IPS-NIHi7 (cell line): ENCODE results near the gene WWC1.
A peak's percentile ranks its signal among the peaks of the same experiment; 100 is the strongest.

Experiments used
- DNase-seq: peaks from one replicate; pipeline ENCODE4 v3.0.0; 2012; ENCODE audit warnings: mixed read lengths; ENCODE audit errors: extremely low spot score

The WWC1 gene

DNA sequence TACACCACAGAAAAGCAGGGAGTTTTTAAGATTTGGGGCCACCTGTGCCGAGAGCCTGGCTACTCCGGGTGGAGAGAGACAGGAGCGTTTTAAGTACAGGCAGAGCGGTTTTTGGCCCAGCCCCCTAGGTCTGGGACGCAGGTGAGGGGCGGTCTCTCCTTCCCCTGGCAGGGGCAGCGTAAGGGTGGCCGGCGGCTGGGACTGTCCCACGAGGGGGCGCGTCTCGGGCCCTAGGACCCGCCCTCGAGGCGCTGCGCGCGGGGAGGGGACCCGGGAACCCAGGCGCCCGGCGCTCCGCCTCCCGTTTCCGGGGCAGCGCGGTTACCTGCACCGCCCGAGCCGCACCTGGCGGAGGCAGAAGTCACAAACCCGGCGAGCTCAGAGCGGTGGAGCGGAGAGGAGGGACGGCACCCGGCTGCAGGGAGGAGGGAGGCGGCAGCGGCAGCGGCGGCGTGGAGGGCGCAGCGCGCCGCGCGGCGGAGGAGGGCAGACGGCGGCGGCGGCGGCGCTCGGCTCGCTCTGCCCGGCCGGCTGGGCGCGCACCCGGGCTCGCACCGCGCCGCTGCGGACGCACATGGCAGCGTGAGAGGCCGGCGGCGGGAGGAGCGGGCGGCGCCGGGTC is at the start of gene WWC1:
Gene WWC1, plus strand, starts transcription at position 304 of the 622 bp plus-strand sequence. CDS start 508 bp downstream, outside the sequence.
- DNase-seq = peak; percentile 82

DNA sequence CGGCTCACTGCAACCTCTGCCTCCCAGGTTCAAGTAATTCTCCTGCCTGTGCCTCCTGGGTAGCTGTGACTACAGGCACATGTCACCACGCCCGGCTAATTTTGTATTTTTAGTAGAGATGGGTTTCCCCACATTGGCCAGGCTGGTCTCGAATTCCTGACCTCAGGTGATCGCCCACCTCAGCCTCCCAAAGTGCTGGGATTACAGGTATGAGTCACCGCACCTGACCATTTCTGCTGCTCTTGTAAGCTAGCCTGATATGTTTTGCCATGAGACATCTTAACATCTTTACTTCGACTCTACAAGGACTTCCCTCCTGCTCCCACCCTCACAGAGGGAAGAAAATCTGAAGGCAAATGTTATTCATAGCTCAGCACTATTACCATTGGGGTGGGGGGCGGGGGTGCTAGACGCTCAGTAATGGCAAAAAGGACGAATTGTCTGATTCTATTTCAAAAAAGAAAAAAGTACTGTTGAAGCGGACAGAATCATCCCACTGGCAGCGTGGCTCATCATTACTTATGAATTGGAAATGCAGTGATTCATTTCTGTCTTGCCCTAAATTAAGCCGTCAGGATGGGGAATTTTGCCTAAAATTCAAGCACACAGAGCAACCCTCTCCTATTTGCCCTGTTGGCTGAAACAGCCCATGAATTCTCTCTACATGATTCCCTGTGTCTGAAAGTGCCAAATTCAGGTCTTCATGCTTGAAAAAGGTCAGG is 46.4 kb upstream of the WWC1 start:
- DNase-seq = no peak

DNA sequence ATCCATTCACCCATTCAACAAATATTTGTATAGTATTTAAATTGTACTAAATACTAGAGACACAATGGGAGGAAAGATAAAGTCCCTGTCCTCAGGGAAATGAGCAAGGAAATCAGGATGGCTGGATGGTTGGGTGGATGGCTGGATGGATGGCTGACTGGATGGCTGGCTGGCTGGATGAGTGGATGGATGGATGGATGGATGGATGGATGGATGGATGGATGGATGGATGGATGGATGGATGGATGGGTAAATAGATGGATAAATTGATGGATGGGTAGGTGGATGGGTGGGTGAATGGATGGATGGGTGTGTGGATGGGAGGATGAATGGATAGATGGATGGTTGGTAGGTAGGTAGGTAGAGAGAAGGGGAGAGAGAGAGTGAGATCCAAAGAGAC is 41.5 kb upstream of the WWC1 start:
- no peak for DNase-seq

DNA sequence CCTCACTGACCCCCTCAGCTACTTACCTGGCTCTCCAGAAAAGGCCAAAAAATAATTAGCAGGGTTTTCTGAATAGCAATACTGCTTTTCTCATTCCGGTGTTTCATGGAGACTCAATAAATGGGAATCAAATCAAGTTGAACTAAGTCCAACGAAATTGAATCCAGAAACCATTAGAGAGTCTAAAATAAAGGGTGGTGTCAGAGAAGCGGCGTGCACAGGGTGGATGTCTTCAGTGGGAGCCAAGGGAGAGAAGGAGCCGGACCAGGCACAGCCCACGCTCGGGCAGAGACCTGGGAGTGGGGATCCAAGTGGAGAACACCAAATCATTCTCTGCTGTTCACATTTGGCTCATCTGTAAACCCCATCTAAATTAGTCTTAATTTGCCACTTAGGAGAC is 40.2 kb upstream of the WWC1 start:
- no peak for DNase-seq

DNA sequence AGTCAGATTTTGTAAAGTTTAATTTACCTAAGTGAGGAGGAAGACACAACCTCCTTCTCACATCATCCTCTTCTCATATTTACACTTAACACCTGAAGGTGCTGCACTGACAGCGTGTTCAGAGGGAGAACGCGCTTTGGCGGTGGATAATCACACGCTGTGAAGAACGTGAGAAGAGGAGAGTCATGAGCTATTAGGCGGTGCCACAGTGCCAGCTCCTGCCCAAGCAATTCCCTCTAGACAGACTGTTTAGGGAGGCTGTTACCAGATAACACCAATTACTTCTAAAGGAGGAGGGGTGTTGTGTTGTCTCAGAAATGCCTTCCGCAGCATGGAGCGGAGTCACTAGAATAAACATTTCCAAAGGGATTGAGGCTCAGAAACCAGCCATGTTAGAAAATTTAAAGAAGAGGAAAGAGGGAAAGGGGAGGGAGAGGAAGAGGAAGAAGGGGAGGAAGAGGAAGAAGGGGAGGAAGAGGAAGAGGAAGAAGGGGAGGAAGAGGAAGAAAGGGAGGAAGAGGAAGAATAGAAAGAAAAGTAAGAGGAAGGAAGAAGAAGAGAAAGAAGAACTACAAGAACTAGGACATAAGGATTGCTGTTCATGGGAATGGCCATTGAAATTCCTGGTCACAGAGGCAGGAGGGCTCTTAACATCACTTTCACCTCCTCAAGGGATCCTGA is 37.3 kb upstream of the WWC1 start:
- no peak for DNase-seq

DNA sequence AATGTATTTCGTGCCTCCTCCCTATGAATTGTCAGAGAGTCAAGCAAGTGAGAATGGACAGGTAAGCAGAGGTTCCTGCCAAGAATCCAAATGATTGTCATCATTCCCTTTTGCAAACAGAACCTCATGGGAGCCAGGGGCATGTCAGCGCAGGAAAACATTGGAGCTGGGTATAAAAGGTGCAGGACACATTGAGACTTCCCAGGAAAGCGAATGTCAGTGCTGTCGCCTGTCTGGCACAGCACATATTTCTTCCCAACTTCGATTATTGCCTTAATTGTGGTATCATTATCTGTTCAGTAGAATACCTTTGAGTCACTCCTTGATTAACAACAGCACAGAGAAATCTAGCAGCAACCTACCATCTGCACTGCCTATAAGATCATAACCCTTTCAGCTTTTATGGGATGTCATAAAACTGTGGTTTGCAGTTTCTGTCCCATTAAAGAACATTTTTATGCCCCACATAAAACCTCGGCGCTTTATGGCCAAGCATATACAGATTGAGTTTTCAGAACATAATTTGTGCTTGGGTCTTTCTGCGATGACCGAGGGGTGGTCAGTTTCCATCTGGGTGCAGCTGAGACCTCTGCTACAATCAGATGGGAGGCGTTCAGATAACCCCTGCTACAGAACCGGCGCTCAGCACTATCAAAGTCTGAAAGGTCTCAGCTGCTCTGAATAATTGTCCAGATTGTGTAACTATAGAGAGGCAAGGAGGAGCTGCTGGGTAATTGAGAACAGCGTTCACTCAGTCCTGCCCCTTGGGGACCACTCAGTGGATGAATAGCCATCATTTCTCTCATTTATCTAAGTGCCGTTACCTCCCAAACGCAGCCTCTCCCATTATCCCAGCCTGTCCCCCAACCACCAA is 30.9 kb upstream of the WWC1 start:
- DNase-seq = no peak

DNA sequence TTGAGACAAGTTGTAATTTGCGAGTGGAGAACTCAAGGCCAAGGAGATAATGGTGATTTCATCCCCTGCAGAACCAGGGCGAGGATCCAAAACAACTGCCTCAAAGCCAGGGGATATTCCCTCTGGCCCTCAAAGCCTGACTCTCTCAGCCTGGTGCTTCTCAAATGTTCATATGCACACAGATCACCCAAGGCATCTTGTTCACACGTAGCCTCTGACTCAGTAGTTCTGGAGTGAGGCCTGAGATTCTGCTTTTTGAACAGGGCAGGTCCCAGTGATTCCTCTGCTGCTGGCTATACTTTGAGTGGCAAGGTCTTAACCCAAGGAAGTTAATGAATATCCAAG is 30.2 kb upstream of the WWC1 start:
- no peak for DNase-seq

DNA sequence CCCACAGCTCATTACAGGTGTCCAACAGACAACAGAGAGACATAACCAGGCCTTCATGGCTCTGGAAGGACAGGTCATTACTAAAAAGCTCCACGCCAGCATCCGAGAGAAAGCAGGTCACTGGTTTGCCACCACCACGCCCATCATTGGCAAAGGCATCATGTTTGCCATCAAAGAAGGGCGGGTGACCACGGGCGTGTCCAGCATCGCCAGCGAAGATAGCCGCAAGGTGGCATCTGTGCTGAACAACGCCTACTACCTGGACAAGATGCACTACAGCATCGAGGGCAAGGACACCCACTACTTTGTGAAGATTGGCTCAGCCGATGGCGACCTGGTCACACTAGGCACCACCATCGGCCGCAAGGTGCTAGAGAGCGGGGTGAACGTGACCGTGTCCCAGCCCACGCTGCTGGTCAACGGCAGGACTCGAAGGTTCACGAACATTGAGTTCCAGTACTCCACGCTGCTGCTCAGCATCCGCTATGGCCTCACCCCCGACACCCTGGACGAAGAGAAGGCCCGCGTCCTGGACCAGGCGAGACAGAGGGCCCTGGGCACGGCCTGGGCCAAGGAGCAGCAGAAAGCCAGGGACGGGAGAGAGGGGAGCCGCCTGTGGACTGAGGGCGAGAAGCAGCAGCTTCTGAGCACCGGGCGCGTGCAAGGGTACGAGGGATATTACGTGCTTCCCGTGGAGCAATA is 29.3 kb upstream of the WWC1 start:
- no peak for DNase-seq

DNA sequence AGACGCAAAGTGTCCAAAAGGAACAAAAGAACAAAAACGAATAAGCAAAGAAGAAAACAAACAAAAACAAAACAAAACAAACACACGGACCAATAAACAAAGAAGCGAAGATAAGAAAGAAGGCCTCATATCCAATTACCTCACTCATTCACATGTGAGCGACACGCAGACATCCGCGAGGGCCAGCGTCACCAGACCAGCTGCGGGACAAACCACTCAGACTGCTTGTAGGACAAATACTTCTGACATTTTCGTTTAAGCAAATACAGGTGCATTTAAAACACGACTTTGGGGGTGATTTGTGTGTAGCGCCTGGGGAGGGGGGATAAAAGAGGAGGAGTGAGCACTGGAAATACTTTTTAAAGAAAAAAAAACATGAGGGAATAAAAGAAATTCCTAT is 28.3 kb upstream of the WWC1 start:
- no peak for DNase-seq

DNA sequence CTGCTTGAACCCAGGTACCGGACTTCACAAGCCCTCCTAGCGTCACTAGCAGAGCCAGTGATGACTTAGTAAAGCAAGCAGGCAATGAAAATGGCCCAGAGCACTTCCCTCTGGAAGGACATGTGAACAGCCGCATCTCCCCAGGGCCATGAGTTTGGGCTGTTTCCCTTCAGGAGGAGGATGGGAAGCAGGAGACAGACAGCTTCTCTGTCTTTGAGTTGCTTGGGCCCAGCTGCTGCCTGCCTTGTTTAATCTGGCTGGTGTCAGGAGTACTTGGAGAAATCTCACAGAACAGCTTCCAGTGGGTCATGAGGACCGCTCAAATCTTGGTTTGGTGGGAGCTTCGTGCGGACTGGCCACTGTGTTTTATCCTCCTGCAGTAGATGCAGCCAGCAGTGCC is 25.4 kb upstream of the WWC1 start:
- DNase-seq = no peak

DNA sequence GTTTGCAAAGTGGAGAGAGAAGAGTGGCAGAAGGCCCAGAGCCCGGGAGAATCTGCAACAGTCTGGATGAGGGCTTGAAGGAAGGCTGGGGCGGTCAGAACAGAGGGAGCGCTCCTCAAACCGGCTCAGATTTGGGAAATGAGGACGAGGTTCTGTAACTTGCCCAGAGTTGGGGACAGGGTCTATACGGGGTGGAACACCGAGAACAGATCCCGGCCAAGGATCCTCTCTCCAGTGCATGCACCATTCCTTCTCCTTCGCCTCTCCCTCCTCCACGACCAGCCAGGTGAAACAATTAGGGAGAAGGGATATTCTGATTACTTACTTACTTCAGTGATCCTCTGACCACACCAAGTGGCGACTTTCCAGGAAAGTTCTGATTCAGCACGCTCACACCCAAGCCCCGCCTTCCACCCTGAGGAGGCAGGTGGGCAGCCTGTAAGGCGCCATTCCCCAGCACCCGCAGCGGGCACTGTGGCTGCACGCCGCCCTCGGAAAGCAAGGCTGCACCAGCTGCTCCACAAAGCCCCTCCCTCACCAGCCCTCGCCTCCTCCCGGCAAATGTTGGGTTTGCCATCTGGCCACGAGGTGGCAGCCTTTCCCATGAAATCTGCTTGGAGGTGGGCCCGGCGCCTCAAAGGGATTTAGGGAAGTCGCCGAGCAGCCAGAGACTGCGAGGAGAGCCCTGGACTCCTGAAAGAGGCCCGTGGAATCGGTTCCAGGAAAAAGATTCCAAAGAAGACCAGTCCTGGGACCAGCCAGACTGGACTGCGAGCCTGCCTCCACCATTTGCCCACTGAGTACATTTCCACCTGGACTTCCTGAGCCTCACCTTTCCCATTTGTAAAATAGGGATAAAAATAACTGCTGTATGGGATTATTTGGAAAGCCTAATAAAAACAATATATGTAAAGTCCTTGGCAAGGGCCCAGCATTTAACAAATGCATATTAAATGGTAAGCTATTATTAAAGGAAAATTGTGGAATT is 22.2 kb upstream of the WWC1 start:
- peak; percentile 93 for DNase-seq

DNA sequence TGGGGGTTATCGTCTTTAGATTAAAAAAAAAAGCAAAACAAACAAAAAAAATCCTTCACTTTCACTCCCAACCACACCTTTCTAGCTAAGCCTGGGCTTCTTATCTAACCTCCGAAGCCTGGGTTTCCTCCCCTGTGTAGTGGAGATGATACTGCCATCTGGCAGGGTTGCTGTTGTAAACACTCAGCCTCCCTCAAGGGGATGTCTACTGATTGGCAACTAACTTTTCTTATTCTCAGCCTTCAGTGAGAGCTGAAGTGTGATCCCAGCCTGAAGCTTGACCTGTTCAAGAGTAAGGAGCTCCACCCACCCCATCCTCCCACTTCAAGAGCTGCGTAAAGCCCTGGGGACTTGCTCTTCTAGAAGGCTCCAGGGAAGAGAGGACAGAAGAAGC is 21.5 kb upstream of the WWC1 start:
- DNase-seq = peak; percentile 38

DNA sequence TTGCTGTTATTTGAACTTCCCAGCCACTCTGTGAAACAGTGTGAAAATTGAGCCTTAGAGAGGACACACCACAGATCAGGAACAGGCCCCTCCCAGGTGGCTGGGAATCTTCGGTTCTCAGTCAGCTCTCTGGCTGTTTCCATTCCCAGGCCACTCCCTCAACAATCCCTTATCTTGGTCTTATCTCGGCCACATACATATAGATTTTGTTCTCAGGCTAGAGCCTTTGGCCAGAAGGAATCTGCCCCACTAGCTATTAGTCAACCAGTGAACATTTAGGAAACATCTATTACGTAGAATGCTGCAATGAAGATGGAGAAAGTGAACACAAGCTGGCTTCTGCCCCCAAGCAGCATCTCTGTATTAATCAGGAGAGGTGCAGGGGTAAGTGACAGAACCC is 21.0 kb upstream of the WWC1 start:
- DNase-seq = no peak

DNA sequence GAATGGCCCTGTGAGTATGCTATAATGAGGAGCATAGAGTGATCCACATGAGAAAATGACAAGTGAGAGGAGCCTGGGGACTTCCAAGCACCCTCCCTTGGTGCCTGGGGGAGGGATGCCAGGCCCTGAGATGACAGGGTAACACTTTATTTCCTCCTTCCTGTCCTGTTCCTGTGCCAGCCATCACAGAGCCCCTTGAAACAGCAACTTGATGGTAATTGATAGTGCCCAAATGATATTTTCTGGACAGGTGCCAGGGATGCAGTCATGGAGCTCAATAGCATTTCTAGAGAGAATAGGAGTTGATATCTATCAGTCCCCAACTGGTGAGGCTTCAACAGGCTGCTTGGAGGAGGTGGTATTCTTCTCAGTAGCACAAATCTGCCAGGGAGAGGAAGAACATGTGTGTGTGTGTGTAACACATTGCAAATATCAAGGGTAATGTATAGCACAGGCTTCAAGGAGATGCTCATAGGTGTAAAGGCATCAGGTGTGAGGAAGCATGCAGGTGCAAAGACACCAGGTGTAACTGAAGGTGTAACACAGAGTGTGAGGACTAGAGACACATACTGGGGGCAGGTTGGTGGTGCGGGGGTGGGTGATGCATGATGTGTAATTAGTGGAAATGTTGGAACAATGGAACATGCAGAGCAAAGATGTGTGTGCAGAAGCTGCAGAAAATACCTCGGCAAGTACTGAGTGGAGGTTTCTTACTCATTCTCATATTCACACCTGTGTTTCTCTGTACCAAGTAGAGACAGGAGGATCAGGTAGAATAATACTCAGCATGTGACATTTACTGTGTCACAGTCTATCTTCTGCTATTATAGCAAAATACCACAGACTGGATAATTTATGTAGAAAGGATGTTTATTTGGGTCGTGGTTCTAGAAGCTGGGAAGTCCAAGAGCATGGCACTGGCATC is 18.1 kb upstream of the WWC1 start:
- no peak for DNase-seq

DNA sequence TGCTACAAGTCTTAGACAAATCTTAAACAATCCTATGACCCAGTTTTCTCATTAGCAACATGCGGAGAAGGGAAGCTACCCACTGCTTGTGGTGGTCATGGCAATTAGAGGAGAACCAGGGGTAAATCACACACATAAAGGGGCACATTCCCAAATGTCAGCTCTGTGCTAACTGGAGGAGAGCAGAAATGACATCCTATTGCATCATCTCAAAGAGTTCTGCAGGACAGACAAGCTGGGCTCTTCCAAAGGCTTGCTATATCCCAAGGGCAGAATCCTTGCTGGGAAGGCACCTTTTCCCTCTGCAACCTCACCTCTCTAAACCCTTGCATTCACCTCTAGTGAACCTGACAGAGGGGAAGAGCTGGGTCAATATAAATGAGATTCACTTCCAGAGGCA is 17.0 kb upstream of the WWC1 start:
- no peak for DNase-seq

DNA sequence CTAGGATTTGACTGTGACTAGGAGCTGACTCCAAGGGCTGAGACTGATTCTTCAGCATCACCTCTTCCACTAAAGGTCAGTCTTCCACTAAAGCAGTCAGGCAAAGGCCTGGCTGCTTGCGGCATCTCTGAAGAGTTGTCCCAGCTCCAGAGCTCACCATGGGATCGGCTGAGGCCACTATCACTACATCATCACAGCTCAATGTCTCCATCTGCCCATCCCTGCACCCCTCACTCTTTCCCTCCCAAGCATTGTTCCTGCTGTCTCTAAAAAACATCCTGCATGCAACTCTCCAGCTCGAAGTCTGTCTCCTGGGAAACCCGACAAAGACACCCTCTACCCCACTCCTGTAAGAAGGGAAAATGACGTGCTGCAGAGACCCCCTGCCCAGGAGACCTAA is 15.5 kb upstream of the WWC1 start:
- no peak for DNase-seq

DNA sequence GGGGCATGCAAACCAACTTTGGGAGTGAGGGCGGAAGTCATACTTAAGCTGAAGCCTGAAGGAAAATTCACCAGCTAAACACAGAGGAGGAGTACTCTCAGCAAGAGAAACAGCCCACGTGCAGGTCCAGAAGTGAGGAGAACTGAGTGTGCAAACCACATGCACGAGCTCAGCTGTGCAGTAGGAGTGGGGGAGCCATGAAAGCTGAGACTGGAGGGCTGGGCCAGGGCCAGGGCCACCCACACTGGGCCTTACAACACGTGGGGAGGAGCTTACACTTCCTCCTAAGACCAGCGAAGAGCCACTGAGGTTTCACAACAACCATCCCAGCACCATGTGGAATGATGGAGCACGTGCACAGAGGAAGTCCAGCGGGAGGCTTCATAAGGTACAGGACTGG is 9.3 kb upstream of the WWC1 start:
- no peak for DNase-seq

DNA sequence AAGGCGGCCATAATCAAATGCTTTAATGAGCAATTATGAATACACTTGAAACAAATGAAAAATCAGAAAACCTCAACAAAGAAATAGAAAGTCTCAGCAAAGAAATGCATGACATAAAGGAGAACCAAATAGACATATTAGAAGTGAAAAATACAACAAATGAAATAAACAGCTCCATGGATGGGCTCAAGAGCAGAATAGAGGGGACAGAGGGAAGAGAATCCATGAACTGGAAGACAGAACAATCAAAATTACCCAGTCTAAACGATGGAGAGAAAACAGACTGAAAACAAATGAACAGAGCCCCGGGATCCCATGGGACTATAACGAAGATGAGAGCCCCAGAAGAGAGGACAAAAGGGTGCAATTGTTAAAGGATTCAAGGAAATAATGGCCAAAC is 6.6 kb upstream of the WWC1 start:
- DNase-seq = no peak

DNA sequence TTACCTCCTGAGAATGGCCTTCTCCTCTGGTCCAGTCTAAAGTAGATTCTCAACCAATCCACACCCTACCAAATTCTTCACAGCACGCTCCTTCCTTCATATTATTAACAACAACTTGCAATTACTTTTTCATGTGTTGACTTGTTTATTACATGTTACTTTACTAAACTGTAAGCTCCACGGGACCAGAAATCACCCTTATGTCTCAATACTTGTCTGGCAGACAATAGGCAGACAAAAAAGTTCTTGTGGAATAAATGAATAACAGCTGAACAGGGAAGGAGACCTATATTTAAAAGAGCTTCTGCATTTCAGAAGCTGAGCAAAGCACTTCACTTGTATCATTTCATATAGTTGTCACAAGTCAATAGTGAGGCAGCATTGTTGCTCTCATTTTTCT is 5.7 kb upstream of the WWC1 start:
- DNase-seq = no peak
